ENCODE measurements around the gene SPOPL.
"Not testable (repeated sequence)": the region's sequence is repeated elsewhere in the genome, so short reads cannot be mapped to it uniquely, and the experiment has no call there.

The SPOPL gene

GRCh38 chr2:138501425-138502254, at the start of gene SPOPL:
Gene SPOPL (plus strand): TSS chr2:138501770. CDS start chr2:138550217, 48,447 bp downstream.
- peak; percentile 96 for DNase-seq (ENCODE audit: low spot score)

DNA sequence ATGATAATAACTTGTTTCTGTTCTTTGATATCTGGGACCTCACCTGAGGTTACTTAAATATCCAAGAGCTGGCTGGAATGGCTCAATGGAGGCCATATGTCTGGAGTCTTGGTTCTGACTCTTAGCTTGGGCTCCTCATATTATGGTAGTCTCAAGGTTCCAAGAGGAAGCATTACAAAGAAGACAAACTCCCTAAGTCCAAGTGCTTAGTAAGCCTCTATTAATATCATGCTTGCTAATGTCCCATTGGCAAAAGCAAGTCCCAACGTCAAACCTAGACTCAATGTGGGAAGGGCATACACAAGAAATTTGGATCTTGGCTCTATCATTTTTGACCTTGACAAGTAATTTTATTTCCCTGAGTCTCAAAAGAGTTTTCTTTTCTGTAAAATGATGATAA, 49.2 kb upstream of the SPOPL start:
- no peak for DNase-seq (ENCODE audit: low spot score)

- no peak for DNase-seq (ENCODE audit: low spot score)
Measured at GRCh38 chr2:138453815-138454214, 47.8 kb upstream of the SPOPL start.

GRCh38 chr2:138454761-138455160, 46.8 kb upstream of the SPOPL start:
- no peak for DNase-seq (ENCODE audit: low spot score)

- DNase-seq (ENCODE audit: low spot score), result no peak
Measured at GRCh38 chr2:138455275-138455674, 46.3 kb upstream of the SPOPL start.

DNA sequence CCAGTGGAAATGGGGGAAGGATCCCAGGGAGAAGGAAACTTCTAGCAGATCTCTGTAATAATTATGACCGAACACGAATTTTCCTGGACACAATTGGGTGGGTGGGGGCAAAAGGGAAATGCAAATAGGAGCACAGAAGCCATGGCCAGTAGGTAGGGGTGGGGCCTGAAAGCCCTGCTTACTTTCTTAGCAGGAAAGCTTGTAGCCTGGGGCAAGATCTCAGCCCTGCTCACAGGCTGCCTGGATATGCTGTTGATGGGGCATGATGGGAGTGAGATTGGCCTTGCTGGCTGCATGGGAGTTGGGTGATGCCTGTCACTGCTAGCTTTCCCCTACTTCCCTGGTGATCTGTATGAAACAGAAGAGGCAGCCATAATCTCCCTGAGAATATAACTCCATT, 45.9 kb upstream of the SPOPL start:
- DNase-seq (ENCODE audit: low spot score), result no peak

DNA sequence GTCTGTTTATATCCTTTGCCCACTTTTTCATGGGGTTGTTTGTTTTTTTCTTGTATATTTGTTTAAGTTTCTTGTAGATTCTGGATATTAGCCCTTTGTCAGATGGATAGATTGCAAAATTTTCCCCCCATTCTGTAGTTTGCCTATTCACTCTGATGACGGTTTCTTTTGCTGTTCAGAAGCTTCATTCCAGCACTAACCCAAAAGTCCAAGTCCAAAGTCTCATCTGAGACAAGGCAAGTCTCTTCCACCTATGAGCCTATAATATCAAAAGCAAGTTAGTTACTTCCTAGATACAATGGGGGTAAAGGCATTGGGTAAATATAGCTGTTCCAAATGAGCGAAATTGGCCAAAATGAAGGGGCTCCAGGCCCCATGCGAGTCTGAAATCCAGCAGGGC, 38.9 kb upstream of the SPOPL start:
- not testable (repeated sequence) for DNase-seq (ENCODE audit: low spot score)

DNA sequence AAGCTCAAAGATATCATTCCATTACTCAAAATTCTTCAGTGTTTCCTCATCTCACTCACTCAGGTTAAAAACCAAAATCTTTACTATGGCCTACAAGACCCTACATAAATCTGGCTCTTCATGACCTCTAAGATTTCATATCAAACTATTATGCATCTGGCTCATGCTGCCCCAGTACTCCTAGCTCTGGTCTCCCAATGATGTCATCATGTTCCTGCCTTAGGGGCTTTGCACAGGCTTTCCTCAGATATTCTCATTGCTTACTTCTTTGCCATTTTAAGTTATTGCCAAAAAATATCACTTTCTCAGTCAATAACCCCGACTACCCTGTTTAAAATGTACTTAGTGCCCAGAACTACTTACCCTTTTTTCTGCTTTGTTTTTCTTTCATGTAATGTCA, 33.0 kb upstream of the SPOPL start:
- DNase-seq (ENCODE audit: low spot score), result no peak

DNA sequence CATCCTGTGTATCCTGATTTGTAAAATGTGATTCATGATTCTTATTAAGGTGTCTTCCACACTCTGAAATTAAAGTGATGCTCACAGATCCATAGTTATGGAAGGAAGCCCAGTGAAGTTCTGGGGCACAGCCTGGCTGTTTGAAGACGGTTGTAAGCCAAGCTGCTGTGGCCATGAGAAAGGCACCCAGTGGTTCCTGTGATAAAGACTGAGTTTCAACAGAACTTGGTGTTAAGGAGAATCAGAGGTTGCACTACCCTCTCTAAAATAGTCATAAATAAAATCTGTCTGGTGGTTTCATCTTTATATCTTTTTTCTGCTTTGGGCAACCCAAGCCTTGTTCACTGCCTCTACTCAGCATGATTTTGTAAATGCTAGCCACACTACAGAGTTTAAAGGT, 32.2 kb upstream of the SPOPL start:
- DNase-seq (ENCODE audit: low spot score), result peak; percentile 4

- no peak for DNase-seq (ENCODE audit: low spot score)
Measured at GRCh38 chr2:138470941-138471340, 30.6 kb upstream of the SPOPL start.

- no peak for DNase-seq (ENCODE audit: low spot score)
Measured at GRCh38 chr2:138474100-138474825, 27.3 kb upstream of the SPOPL start.

- peak; percentile 39 for DNase-seq (ENCODE audit: low spot score)
Measured at GRCh38 chr2:138475277-138475776, 26.2 kb upstream of the SPOPL start.

GRCh38 chr2:138476186-138476585, 25.4 kb upstream of the SPOPL start:
- DNase-seq (ENCODE audit: low spot score), result peak; percentile 5

DNA sequence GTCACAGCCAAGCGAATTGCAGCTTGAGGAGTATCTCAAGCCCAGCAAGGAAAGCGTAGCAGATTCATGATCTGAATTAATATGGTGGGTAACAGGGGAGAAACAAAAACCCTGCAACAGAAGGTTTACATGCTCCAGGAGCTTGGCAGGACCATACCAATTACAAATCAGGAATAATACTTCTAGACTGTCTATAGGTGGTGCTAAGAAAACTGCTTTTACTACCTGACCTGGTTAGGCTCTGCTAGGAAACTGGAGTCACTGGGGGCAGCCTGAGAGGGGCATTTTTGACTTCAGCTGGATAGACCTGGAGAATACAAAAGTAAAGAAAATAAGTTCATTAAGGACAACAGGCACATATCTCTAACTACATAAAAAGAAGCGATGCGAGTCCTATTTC, 24.6 kb upstream of the SPOPL start:
- no peak for DNase-seq (ENCODE audit: low spot score)

DNA sequence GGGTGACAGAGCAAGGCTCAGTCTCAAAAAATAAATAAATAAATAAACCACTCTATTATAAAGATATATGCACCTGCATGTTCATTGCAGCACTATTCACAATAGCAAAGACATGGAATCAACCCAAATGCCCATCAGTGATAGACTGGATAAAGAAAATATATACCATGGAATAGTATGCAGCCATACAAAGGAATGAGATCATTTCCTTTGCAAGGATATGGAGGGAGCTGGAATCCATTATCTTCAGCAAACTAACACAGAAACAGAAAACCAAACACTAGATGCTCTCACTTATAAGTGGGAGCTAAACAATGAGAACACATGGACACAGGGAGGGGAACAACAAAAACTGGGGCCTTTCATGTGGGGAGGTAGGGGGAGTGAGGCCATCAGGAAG, 18.8 kb upstream of the SPOPL start:
- DNase-seq (ENCODE audit: low spot score), result not testable (repeated sequence)

DNA sequence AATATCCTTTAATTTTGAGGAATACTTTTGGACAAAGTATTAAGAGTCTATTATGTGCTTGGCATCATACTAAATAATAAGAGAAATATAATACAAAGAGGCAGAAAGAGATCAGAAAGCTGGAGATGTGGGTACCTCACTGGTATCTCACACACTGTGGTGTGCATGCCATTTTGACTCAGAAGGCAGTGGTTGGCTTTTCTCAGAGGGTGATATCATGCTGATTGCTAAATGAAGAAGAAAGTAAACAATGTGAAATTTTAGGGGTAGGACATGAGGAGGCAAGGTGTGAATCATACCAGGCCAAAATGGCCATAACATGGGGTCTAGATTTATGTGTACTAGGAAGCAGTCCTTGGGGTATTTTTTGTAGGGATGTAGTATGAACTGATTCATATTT, 16.6 kb upstream of the SPOPL start:
- DNase-seq (ENCODE audit: low spot score), result peak; percentile 26

GRCh38 chr2:138486363-138487198, 15.0 kb upstream of the SPOPL start:
- no peak for DNase-seq (ENCODE audit: low spot score)

- no peak for DNase-seq (ENCODE audit: low spot score)
Measured at GRCh38 chr2:138490673-138491494, 10.7 kb upstream of the SPOPL start.

DNA sequence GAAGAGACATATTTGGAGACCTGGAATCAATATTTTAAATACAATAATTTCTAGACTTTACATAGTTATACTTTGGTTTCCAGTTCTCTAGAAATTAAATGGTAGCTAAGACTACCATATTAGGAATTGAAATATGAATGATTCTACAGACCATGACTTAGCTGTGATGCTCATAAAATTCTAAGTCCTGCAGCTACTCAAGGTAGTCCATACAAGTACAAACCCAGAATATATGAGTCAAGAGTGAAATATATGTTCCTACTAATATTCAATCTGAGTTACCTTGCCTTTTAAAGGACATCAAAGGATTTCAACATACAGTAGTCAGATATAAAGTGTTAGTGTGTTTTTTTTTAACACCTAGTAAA, 10.1 kb upstream of the SPOPL start:
- DNase-seq (ENCODE audit: low spot score), result no peak

DNA sequence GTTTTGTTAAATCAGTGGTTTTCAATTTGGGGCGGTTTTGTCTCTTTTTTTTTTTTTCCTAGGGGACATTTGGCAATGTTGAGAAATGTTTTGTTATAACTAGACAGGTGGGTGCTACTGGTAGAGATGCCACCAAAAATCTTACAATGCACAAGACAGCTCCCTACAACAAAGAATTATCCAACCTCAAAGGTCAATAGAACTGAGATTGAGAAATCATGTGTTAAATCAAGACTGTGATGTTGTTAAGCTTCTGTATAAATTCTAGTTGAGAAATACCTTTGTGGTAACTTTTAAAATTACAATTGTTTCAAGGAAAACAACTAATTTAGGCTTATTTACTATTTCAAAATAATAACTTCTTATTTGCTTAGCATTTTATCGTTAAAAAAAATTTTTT, 9.4 kb upstream of the SPOPL start:
- no peak for DNase-seq (ENCODE audit: low spot score)

- DNase-seq (ENCODE audit: low spot score), result no peak
Measured at GRCh38 chr2:138493334-138493733, 8.2 kb upstream of the SPOPL start.

All from kidney tubule cell (primary cell).